H9 (cell line): ENCODE measurements around the gene ALG12. TPM values are rescaled to one million over a fixed set of nuclear protein-coding genes. Genes with fewer than 3 reads are reported as not detected.

ENCODE experiments used
- DNase-seq: peaks from one replicate; pipeline ENCODE4 v3.0.0-alpha.2; 2017
- H2AFZ ChIP-seq: one replicate; pipeline ENCODE4 v1.6.1; 2013; ENCODE audit warnings: mild to moderate bottlenecking, low read length, control low read depth, moderate library complexity
- H2AK5ac ChIP-seq: 2 replicates; pipeline ENCODE4 v1.6.1; 2013; ENCODE audit warnings: low read length, control low read depth, mixed read lengths; ENCODE audit not compliant: insufficient read length
- H2BK120ac ChIP-seq: one replicate; pipeline ENCODE4 v1.6.1; 2013; ENCODE audit warnings: low read depth, mild to moderate bottlenecking, low read length, control low read depth, inconsistent platforms; ENCODE audit not compliant: poor library complexity, severe bottlenecking
- H2BK12ac ChIP-seq: 2 replicates; pipeline ENCODE4 v1.6.1; 2013; ENCODE audit warnings: low read length, control low read depth, mixed read lengths, low read depth; ENCODE audit not compliant: insufficient read length
- H2BK15ac ChIP-seq: 2 replicates; pipeline ENCODE4 v1.6.1; 2013; ENCODE audit warnings: low read depth, low read length, control low read depth
- H2BK20ac ChIP-seq: one replicate; pipeline ENCODE4 v1.6.1; 2013; ENCODE audit warnings: low read depth, mild to moderate bottlenecking, low read length, control low read depth, inconsistent platforms; ENCODE audit not compliant: poor library complexity, severe bottlenecking
- H2BK5ac ChIP-seq: 2 replicates; pipeline ENCODE4 v1.6.1; 2013; ENCODE audit warnings: low read length, control low read depth, mixed read lengths; ENCODE audit not compliant: insufficient read length
- H3K14ac ChIP-seq: 2 replicates; pipeline ENCODE4 v1.6.1; 2013; ENCODE audit warnings: low read length, control low read depth; ENCODE audit not compliant: insufficient read depth
- H3K18ac ChIP-seq: 2 replicates; pipeline ENCODE4 v1.6.1; 2013; ENCODE audit warnings: low read depth, mild to moderate bottlenecking, mixed read lengths, low read length, control low read depth; ENCODE audit not compliant: insufficient read length
- H3K23ac ChIP-seq: 2 replicates; pipeline ENCODE4 v1.6.1; 2013; ENCODE audit warnings: low read length, control low read depth, mixed read lengths, low read depth; ENCODE audit not compliant: insufficient read length
- H3K23me2 ChIP-seq: 2 replicates; pipeline ENCODE4 v1.6.1; 2013; ENCODE audit warnings: low read depth, mild to moderate bottlenecking, mixed read lengths, low read length, control low read depth; ENCODE audit not compliant: insufficient read length, poor library complexity, severe bottlenecking
- H3K27ac ChIP-seq: 2 replicates; pipeline ENCODE4 v1.5.1; 2013; ENCODE audit warnings: low read length, control low read depth, mixed read lengths, low read depth; ENCODE audit not compliant: insufficient read length
- H3K27me3 ChIP-seq: 2 replicates; pipeline ENCODE4 v1.6.1; 2013; ENCODE audit warnings: low read length, control low read depth, inconsistent platforms; ENCODE audit not compliant: insufficient read depth
- H3K4ac ChIP-seq: 2 replicates; pipeline ENCODE4 v1.6.1; 2013; ENCODE audit warnings: low read depth, mild to moderate bottlenecking, control low read depth, inconsistent platforms, low read length, moderate library complexity
- H3K4me1 ChIP-seq: 2 replicates; pipeline ENCODE4 v1.6.1; 2013; ENCODE audit warnings: low read length, control low read depth, inconsistent platforms; ENCODE audit not compliant: insufficient read depth
- H3K4me2 ChIP-seq: 2 replicates; pipeline ENCODE4 v1.6.1; 2013; ENCODE audit warnings: low read length, control low read depth, mixed read lengths; ENCODE audit not compliant: insufficient read length, insufficient read depth
- H3K56ac ChIP-seq: 2 replicates; pipeline ENCODE4 v1.6.1; 2013; ENCODE audit warnings: low read depth, mild to moderate bottlenecking, mixed read lengths, low read length, control low read depth; ENCODE audit not compliant: insufficient read length
- H3K79me1 ChIP-seq: 2 replicates; pipeline ENCODE4 v1.6.1; 2013; ENCODE audit warnings: low read depth, mild to moderate bottlenecking, moderate library complexity, low read length, control low read depth, inconsistent platforms; ENCODE audit not compliant: insufficient read depth, poor library complexity, severe bottlenecking
- H3K79me2 ChIP-seq: 2 replicates; pipeline ENCODE4 v1.6.1; 2013; ENCODE audit warnings: low read length, control low read depth, inconsistent platforms; ENCODE audit not compliant: insufficient read depth
- H3K9ac ChIP-seq: 2 replicates; pipeline ENCODE4 v1.6.1; 2013; ENCODE audit warnings: low read length, control low read depth, mixed read lengths; ENCODE audit not compliant: insufficient read length; ENCODE audit errors: extremely low read depth
- H3K9me3 ChIP-seq: one replicate; pipeline ENCODE4 v1.6.1; 2013; ENCODE audit warnings: low read depth, low read length, inconsistent platforms; ENCODE audit not compliant: control insufficient read depth
- H3T11ph ChIP-seq: one replicate; pipeline ENCODE4 v1.6.1; 2013; ENCODE audit warnings: mild to moderate bottlenecking, low read length, control low read depth, inconsistent platforms
- H4K20me1 ChIP-seq: one replicate; pipeline ENCODE4 v1.6.1; 2013; ENCODE audit not compliant: control insufficient read depth, insufficient read length, insufficient read depth
- H4K5ac ChIP-seq: 2 replicates; pipeline ENCODE4 v1.6.1; 2013; ENCODE audit warnings: low read depth, mild to moderate bottlenecking, mixed read lengths, low read length, control low read depth; ENCODE audit not compliant: insufficient read length
- H4K8ac ChIP-seq: replicated peaks from 2 replicates; pipeline ENCODE4 v1.6.1; 2013; ENCODE audit warnings: low read length, control low read depth, mixed read lengths, low read depth; ENCODE audit not compliant: insufficient read length
- H4K91ac ChIP-seq: 2 replicates; pipeline ENCODE4 v1.6.1; 2013; ENCODE audit warnings: low read depth, mild to moderate bottlenecking, moderate library complexity, mixed read lengths, low read length, control low read depth; ENCODE audit not compliant: insufficient read length
- H3K27ac Mint-ChIP-seq, 3 experiments: 2 replicates in 2 of 3; 3 replicates in 1 of 3; pipeline ENCODE4 v1.8.0; 2020 to 2021; ENCODE audit warnings: mixed read lengths in 3 of 3, mild to moderate bottlenecking in 1 of 3, moderate library complexity in 1 of 3
- H3K27me3 Mint-ChIP-seq: 2 replicates; pipeline ENCODE4 v1.8.0; 2021; ENCODE audit warnings: low read depth, mild to moderate bottlenecking, moderate library complexity, mixed read lengths
- H3K36me3 Mint-ChIP-seq, 3 experiments: 2 replicates in 2 of 3; 3 replicates in 1 of 3; pipeline ENCODE4 v1.8.0; 2020 to 2021; ENCODE audit warnings: low read depth in 3 of 3, mixed read lengths in 3 of 3; ENCODE audit not compliant: insufficient read depth in 1 of 3
- H3K4me1 Mint-ChIP-seq, 2 experiments: 2 replicates each; pipeline ENCODE4 v1.8.0; 2020; ENCODE audit warnings: mixed read lengths in 2 of 2
- H3K4me3 Mint-ChIP-seq, 2 experiments: 2 replicates in 1 of 2; 3 replicates in 1 of 2; pipeline ENCODE4 v1.8.0; 2020 to 2021; ENCODE audit warnings: mild to moderate bottlenecking in 2 of 2, mixed read lengths in 2 of 2, moderate library complexity in 1 of 2
- H3K9me3 Mint-ChIP-seq, 2 experiments: 2 replicates in 1 of 2; 3 replicates in 1 of 2; pipeline ENCODE4 v1.8.0; 2020; ENCODE audit warnings: mild to moderate bottlenecking in 2 of 2, mixed read lengths in 2 of 2, moderate library complexity in 1 of 2
- CTCF ChIP-seq: fragments of 200-600 bp; sonication (generic); conservative IDR thresholded peaks from 3 replicates; pipeline ENCODE4 v1.8.0; 2021; ENCODE audit warnings: antibody characterized with exemption, mild to moderate bottlenecking
- WGBS: extraction: QIAGEN DNeasy Blood & Tissue Kit; methylation state at CpG from one replicate; pipeline ENCODE4 v1.1.7; 2013; ENCODE audit warnings: missing lambda C conversion rate, low lambda C conversion rate, mixed read lengths; ENCODE audit not compliant: insufficient read length; ENCODE audit errors: extremely low coverage; 5-methylcytosine and 5-hydroxymethylcytosine counted together
- total RNA-seq: library from RNA; stranded (reverse); gene quantifications from 2 replicates; pipeline ENCODE4 v1.2.1, GENCODE V29; 2021

Gene ALG12
- total RNA-seq, 1 experiment from 2014 or later: 19.2 TPM

- no peak overlapping the region for H4K91ac ChIP-seq
- H3K4me3 Mint-ChIP-seq: no peak overlapping the region
- H3K4me1 Mint-ChIP-seq: peaks cover 13 to 22% of the 10 kb centered on the region in 2 experiments
- no peak overlapping the region for H2BK12ac ChIP-seq
- no peak overlapping the region for H3K9ac ChIP-seq
- H3K18ac ChIP-seq: no peak overlapping the region
- TF ChIP-seq CTCF: no peak
- H2AFZ ChIP-seq: no peak overlapping the region
- no peak overlapping the region for H3K27ac Mint-ChIP-seq
- no peak overlapping the region for H3K56ac ChIP-seq
- H3K23me2 ChIP-seq: no peaks in the 10 kb centered on the region
- no peak overlapping the region for H4K5ac ChIP-seq
- no peak overlapping the region for H2AK5ac ChIP-seq
- H3K79me1 ChIP-seq: no peaks in the 10 kb centered on the region
- H3K27me3 ChIP-seq: no peaks in the 10 kb centered on the region
- WGBS: no CpG with 5 or more reads among the region's 11 CpGs
- H4K8ac ChIP-seq: no peak overlapping the region
- no peak overlapping the region for H2BK20ac ChIP-seq
- no peak overlapping the region for H2BK120ac ChIP-seq
- no peaks in the 10 kb centered on the region for H3K27me3 Mint-ChIP-seq
- no peak overlapping the region for H3K4me2 ChIP-seq
- no peak overlapping the region for H3T11ph ChIP-seq
- no peaks in the 10 kb centered on the region; a peak in 2 of 5 replicates for H3K9me3 Mint-ChIP-seq
- H3K79me2 ChIP-seq: no peaks in the 10 kb centered on the region
- H3K9me3 ChIP-seq: no peaks in the 10 kb centered on the region
- no peaks in the 10 kb centered on the region for H3K4me1 ChIP-seq
- no peak overlapping the region for H3K4ac ChIP-seq
- no peak overlapping the region for H3K27ac ChIP-seq
- H3K14ac ChIP-seq: no peak overlapping the region
- H4K20me1 ChIP-seq: no peaks in the 10 kb centered on the region
- no peak overlapping the region for H2BK5ac ChIP-seq
- no peak overlapping the region for H2BK15ac ChIP-seq
- H3K36me3 Mint-ChIP-seq: no peaks in the 10 kb centered on the region
- H3K23ac ChIP-seq: no peak overlapping the region
- no peak for DNase-seq
These were observed 25.1 kb upstream of the ALG12 start for GRCh38 chr22:49943405-49943765.
